NCI-H146 treated with DMSO at 0.1 percent for 48 hours (cell line): ENCODE data around the gene MCTP1.
"Not testable (repeated sequence)": the region's sequence is repeated elsewhere in the genome, so short reads cannot be mapped to it uniquely, and the experiment has no call there.

Experiments
- DNase-seq: peaks from one replicate; lab custom pipeline; 2025; ENCODE audit not compliant: unreplicated experiment; lab: John Stamatoyannopoulos, UW

Gene MCTP1

GRCh38 chr5:95184924-95185323 lies 100.0 kb downstream of the MCTP1 start:
- no peak for DNase-seq

- DNase-seq, result peak; percentile 17
These were observed 103.2 kb downstream of the MCTP1 start for GRCh38 chr5:95181644-95182043.

- DNase-seq, result peak; percentile 21
These were observed 106.7 kb downstream of the MCTP1 start for GRCh38 chr5:95178046-95178651.

- DNase-seq, result no peak
These were observed 107.4 kb downstream of the MCTP1 start for GRCh38 chr5:95177456-95177855.

GRCh38 chr5:95175106-95175505 lies 109.8 kb downstream of the MCTP1 start:
- no peak for DNase-seq

- DNase-seq, result no peak
These were observed 112.2 kb downstream of the MCTP1 start for GRCh38 chr5:95172659-95173058.

GRCh38 chr5:95164861-95165260 lies 120.0 kb downstream of the MCTP1 start:
- no peak for DNase-seq

- DNase-seq, result peak; percentile 82
These were observed 121.8 kb downstream of the MCTP1 start for GRCh38 chr5:95163079-95163478.

- DNase-seq, result peak; percentile 16
These were observed 122.5 kb downstream of the MCTP1 start for GRCh38 chr5:95162231-95162992.

- DNase-seq, result no peak
These were observed 125.3 kb downstream of the MCTP1 start for GRCh38 chr5:95159603-95160002.

GRCh38 chr5:95155888-95156287 lies 129.0 kb downstream of the MCTP1 start:
- no peak for DNase-seq

GRCh38 chr5:95153511-95153910 lies 131.4 kb downstream of the MCTP1 start:
- DNase-seq, result no peak

- DNase-seq, result no peak
These were observed 132.4 kb downstream of the MCTP1 start for GRCh38 chr5:95152535-95152934.

GRCh38 chr5:95152131-95152530 lies 132.8 kb downstream of the MCTP1 start:
- no peak for DNase-seq

GRCh38 chr5:95151694-95152093 lies 133.2 kb downstream of the MCTP1 start:
- no peak for DNase-seq

- DNase-seq, result no peak
These were observed 135.5 kb downstream of the MCTP1 start for GRCh38 chr5:95149387-95149786.

- DNase-seq, result no peak
These were observed 136.4 kb downstream of the MCTP1 start for GRCh38 chr5:95148453-95148852.

GRCh38 chr5:95143858-95144257 lies 141.0 kb downstream of the MCTP1 start:
- not testable (repeated sequence) for DNase-seq

GRCh38 chr5:95142145-95142544 lies 142.7 kb downstream of the MCTP1 start:
- DNase-seq, result no peak

GRCh38 chr5:95141141-95141540 lies 143.8 kb downstream of the MCTP1 start:
- DNase-seq, result no peak

- DNase-seq, result no peak
These were observed 150.6 kb downstream of the MCTP1 start for GRCh38 chr5:95134326-95134725.

GRCh38 chr5:95132096-95132495 lies 152.8 kb downstream of the MCTP1 start:
- DNase-seq, result no peak

GRCh38 chr5:95130941-95131340 lies 154.0 kb downstream of the MCTP1 start:
- DNase-seq, result no peak
